ENCODE measurements around the gene C11orf54.

The C11orf54 gene

GRCh38 chr11:93741094-93741881 lies at the start of gene C11orf54, which contains the start of gene TAF1D:
TSS of gene C11orf54 (plus strand) at chr11:93741672. CDS start at chr11:93747394, 5,722 bp downstream.
TSS of gene TAF1D (minus strand) at chr11:93741495. CDS start at chr11:93739304, 2,191 bp downstream.
- DNase-seq (ENCODE audit: low read depth) = peak; percentile 94

- no peak for DNase-seq (ENCODE audit: low read depth)
Observed at GRCh38 chr11:93694109-93694508, 47.4 kb upstream of the C11orf54 start.

DNA sequence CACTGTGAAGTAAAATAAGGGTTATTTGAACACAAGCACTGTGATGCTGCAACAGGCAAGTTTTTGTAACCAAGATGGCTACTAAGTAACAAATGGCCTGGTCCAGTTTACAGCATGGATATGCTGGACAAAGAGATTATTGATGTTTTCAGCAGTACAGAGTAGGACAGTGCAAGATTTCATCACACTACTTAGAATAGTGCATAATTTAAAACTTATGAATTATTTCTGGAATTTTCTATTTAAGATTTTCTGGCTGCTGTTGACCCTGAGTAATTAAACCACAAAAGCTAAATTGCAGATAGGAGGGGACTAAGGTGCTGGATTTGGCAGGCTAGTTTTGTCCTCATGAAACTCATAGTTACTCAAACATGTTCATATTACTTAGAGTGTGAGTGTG lies 46.9 kb upstream of the C11orf54 start:
- no peak for DNase-seq (ENCODE audit: low read depth)

DNA sequence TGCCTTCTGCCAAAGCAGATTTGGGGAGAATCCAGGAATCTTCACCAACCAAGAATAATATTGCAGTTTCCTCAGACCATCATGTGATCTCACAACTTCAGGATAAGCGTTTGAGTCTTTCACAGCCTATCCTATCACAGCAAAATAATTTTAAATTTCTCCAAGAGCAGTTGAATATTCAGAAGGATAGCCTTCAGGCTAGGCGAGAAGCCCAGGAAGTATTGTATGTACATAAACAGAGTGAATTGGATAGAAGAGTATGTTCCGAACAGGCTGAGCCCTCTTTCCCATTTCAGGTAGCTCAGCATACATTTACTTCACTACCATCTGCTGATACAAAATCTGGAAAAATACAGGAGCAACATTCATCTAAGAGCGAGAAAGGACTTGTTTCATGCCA lies 43.9 kb upstream of the C11orf54 start:
- DNase-seq (ENCODE audit: low read depth) = no peak

DNA sequence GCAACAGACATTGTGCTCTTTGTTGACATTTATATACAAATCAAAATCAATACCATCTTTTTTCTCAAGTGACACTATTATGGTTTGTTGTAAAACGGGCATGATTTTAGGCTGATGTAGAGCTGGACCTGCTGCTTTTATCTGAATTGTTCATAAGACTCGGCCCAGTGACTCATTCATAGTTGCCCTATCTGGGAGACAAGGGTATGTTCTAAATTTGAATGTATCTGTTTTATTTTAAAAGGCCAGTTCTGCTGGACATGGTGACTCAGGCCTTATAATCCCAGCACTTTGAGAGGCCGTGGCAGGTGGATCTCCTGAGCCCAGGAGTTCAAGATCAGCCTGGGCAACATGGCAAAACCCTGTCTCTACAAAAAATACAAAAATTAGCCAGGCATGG lies 40.6 kb upstream of the C11orf54 start:
- DNase-seq (ENCODE audit: low read depth) = no peak

- no peak for DNase-seq (ENCODE audit: low read depth)
Observed at GRCh38 chr11:93704237-93704636, 37.2 kb upstream of the C11orf54 start.

DNA sequence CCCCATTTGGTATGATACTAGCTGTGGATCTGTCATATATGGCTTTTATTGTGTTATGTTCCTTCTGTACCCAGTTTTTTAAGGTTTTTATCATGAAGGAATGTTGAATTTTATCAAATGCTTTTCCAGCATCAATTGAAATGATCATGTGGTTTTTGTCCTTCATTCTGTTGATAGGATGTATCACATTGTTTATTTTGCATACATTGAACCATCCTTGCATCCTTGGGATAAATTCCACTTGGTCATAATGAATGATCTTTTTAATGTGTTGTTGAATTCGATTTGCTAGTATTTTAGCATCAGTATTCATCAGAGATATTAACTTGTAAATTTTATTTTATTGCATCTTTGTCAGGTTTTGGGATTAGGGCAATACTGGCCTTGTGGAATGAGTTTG lies 31.2 kb upstream of the C11orf54 start:
- DNase-seq (ENCODE audit: low read depth) = no peak

- no peak for DNase-seq (ENCODE audit: low read depth)
Observed at GRCh38 chr11:93712678-93713077, 28.8 kb upstream of the C11orf54 start.

- DNase-seq (ENCODE audit: low read depth) = no peak
Observed at GRCh38 chr11:93715797-93716396, 25.6 kb upstream of the C11orf54 start.

- DNase-seq (ENCODE audit: low read depth) = no peak
Observed at GRCh38 chr11:93717501-93717900, 24.0 kb upstream of the C11orf54 start.

DNA sequence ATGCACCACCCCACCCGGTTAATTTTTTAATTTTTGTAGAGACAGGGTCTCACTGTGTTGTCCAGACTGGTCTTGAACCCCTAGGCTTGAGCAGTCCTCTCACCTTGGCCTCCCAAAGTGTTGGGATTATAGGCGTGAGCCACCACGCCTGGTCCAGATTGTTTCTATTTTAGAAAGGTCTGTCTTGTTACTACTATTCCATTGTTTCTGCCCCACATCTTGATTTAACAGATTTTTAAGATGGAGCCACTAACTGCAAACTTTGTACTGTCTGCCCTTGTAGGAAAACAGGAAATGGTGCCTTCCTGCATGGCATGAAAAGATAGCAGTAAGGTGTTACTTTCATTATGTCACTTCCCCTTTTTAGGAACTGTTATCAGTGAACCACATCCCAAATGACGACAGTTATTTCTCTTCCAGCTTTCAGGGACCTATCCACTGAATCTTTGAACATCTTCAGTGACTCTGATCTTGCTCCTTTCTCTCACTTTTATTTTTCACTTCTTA lies 23.4 kb upstream of the C11orf54 start:
- no peak for DNase-seq (ENCODE audit: low read depth)

- no peak for DNase-seq (ENCODE audit: low read depth)
Observed at GRCh38 chr11:93719310-93719709, 22.2 kb upstream of the C11orf54 start.

- no peak for DNase-seq (ENCODE audit: low read depth)
Observed at GRCh38 chr11:93720522-93720921, 20.9 kb upstream of the C11orf54 start.

DNA sequence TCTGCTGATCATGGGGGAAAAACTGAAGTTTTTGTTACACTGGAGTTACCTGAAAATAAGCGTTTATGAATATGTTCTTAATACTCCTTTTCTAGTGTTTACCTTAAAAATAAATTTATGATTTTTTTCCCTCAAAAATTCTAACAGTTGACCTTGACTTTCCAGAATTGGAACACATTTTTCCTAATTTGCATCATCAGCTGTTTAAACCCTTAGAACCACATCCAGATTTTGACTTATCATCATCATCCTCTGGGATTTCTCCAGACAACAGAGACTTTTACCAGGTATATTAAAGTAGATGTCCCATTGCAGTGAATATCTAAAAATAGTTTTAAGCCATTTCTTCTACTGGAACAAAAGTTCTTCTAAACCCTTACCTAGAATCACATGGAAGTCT lies 17.4 kb upstream of the C11orf54 start:
- DNase-seq (ENCODE audit: low read depth) = no peak

DNA sequence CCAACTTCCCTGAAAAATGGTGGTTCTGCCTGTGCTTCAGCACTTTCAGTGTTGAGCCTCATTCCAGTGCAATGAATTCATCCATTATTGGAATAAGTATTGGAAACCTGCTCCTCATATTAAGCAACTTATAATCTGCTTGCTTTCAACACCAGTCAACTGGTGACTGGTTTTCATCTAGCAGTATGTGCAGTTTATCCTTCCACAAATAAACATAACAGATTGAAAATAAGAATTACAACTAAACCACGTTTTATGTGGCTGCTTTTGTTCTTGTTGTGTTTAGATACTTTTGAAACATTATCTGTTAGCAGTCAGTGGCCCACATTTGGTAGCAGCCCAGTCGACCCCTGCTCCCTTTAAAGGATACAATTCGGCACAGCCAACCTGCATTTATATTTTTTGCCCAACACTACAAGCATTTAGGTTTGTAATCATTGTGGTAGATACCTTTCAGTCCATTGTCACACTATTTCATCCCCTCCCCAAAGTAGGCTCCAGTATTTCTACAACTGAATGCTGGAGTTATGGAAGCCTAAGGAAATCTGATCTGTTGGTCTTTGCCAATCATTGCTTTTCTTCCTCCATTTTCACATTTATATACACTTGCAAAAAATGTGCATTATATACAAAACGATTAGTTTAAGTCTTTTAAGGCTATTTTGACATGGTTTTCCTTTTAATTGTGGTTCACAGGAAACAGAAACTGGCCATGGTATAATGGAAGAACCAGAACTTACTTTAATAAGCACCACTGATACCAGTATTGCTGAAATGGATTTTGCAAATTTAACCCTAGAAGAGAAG lies 13.3 kb upstream of the C11orf54 start:
- no peak for DNase-seq (ENCODE audit: low read depth)

DNA sequence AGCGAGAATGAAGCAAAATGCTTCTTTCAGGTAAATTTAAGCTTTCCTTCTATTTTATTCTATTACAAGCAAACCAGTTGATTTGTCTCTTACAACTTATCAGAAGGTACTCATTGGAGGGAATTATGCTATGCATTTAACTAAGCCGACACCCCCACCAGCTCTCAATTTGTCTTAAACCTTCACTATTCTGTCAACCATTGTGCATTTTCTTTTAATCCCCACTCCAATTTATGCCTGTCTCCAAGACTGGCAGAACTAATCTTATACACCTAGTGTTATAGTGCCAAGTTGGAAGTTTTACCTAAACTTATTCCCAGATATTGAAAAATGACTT lies 12.7 kb upstream of the C11orf54 start:
- no peak for DNase-seq (ENCODE audit: low read depth)

- DNase-seq (ENCODE audit: low read depth) = no peak
Observed at GRCh38 chr11:93729129-93729616, 12.3 kb upstream of the C11orf54 start.

DNA sequence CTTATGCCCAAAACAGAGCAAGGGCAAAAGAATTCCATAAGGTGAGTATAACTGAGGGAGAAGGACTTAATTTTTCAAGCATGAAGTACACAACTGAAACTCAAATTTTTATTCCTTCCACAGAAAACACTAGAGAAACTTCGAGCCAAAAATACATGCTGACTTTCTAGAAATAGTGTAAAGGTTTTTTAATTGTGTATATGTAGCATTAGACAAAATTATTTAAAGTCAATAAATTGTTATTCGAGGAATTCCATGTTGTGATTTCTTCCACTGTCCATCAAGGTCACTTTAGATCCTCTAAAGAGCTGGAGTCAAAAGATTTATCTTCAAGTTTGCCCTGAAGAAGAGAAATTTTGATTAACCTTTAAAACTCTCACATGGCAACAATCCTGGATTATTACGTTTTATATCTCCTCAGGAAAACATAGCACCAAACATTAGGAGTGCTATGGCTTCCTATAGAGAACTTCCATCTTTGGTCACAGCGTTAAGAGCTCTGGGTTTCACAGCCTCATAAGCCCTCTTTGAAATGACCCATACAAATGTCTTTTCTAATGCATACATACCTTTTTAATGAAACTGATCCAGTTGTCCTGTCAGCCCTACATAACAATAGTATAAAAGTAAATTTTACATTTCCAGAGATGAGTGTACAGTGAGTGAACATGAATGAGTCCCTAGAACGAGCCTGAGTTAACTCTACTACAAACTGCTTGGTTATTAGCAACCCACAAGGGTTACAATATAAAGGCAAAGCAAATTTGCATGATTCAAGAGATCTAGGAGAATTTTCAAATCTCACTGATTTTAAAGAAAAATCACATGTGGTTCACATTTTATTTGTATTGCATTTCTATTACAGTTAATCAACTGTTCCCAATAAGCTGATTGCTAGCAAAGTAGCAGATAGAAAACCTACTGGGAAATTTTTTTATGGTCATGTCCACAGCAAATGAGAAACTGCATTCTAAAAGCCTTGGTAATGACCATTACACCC lies 11.1 kb upstream of the C11orf54 start:
- no peak for DNase-seq (ENCODE audit: low read depth)

DNA sequence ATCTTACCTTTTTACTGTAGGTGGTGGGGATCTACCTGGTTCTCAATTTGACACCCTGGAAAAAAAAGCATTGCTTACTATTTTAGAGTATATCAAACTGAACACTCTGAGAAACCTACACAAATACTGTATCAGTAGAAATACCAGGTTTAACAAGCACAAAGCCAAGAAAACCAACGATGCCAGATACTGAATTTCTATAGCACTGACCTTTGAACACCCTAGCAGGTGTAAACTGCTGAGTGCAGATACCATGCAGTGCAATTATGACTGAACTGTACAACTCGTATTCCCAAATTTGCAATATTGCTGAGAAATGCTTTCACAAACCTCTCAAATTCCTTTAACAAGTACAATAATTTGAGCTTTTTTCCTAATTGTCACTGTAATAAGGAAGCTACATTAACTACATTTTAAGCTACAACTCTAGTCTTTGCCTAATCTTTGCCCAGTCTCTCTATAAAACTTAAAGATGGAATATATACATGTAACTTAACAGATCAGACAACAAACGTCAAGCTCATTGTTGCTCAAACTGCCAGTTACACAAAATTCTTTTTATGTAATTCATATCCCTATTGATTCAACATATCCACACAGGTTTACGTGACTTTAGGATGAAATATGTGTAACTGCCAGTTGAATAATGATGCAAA lies 9.1 kb upstream of the C11orf54 start:
- no peak for DNase-seq (ENCODE audit: low read depth)

DNA sequence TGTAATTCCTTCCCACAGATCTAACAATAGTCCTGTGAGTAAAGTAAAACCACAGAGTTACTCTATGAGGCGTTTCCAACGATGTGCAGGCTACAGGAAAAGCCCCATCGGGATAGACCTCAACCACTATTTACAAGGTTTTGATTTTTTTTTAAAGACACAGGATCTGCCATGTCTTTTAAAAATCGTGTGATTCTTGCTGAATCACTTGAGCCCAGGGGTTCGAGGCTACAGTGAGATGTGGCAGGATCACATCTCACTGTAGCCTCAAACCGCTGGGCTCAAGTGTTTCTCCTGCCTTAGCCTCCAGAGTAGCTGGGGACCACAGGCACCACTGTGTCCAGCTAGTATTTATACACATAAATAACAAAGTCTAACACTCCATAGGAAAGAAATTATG lies 8.0 kb upstream of the C11orf54 start:
- no peak for DNase-seq (ENCODE audit: low read depth)
